Measurements from ENCODE around the gene PGM5. TPM values are rescaled to one million over a fixed set of nuclear protein-coding genes. Genes with fewer than 3 reads are reported as not detected.

The PGM5 gene
- total RNA-seq, 1 experiment from 2014 or later: not detected

DNA sequence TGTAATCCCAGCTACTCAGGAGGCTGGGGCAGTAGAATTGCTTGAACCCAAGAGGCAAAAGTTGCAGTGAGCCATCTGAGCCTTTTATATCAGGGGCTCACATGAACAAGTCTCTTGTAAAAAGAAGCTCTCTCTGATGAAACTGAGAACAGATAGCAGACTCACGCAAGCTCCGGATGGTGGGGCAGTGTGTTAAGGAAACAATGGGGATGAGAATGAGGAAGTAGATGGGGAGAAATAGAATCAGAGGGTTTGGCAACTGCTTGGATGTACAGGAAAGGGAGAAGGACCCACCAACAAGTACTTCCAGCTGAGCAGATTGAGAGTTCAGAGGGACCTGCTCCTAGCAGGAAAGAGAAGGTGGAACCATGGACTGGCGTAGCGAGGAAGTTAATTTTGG is 165.7 kb downstream of the PGM5 start:
- H4K20me1 ChIP-seq (ENCODE audit: control insufficient read depth, insufficient read depth, insufficient read length): no peaks in the 10 kb centered on the region
- no CpG with 5 or more reads among the region's 4 CpGs for WGBS (ENCODE audit: extremely low coverage, insufficient read length, low lambda C conversion rate)
- H3K27me3 Mint-ChIP-seq (ENCODE audit: low read depth): peaks cover 92% of the 10 kb centered on the region
- no peak overlapping the region for H2BK5ac ChIP-seq (ENCODE audit: insufficient read length, low read length)
- no peak overlapping the region for H3K4me2 ChIP-seq (ENCODE audit: insufficient read depth, insufficient read length, low read length)
- peaks cover 12% of the 10 kb centered on the region in 2 experiments for H3K9me3 Mint-ChIP-seq
- TF ChIP-seq, protein P1, sequence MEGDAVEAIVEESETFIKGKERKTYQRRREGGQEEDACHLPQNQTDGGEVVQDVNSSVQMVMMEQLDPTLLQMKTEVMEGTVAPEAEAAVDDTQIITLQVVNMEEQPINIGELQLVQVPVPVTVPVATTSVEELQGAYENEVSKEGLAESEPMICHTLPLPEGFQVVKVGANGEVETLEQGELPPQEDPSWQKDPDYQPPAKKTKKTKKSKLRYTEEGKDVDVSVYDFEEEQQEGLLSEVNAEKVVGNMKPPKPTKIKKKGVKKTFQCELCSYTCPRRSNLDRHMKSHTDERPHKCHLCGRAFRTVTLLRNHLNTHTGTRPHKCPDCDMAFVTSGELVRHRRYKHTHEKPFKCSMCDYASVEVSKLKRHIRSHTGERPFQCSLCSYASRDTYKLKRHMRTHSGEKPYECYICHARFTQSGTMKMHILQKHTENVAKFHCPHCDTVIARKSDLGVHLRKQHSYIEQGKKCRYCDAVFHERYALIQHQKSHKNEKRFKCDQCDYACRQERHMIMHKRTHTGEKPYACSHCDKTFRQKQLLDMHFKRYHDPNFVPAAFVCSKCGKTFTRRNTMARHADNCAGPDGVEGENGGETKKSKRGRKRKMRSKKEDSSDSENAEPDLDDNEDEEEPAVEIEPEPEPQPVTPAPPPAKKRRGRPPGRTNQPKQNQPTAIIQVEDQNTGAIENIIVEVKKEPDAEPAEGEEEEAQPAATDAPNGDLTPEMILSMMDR (conservative IDR thresholded peaks at IDR 0.05): no peak
- H3K9me3 ChIP-seq (ENCODE audit: control insufficient read depth, low read depth, low read length): peaks cover 5% of the 10 kb centered on the region
- no peaks in the 10 kb centered on the region for H3K4me1 Mint-ChIP-seq
- H3K4me1 ChIP-seq (ENCODE audit: insufficient read depth, low read length): no peaks in the 10 kb centered on the region
- no peak overlapping the region for H4K5ac ChIP-seq (ENCODE audit: insufficient read length, low read depth, low read length)
- no peak overlapping the region for H3K23ac ChIP-seq (ENCODE audit: insufficient read length, low read depth, low read length)
- no peak overlapping the region for H3K4me3 Mint-ChIP-seq
- H3K23me2 ChIP-seq (ENCODE audit: insufficient read length, low read depth, low read length, poor library complexity, severe bottlenecking): no peaks in the 10 kb centered on the region
- no peaks in the 10 kb centered on the region; the same call in 1 of the 2 replicates for H3K27me3 ChIP-seq (ENCODE audit: insufficient read depth, low read length)
- H2AFZ ChIP-seq (ENCODE audit: low read length): no peak overlapping the region
- no peak overlapping the region for H3K56ac ChIP-seq (ENCODE audit: insufficient read length, low read depth, low read length)
- H3K4ac ChIP-seq (ENCODE audit: low read depth, low read length): no peak overlapping the region
- no peaks in the 10 kb centered on the region for H3K79me1 ChIP-seq (ENCODE audit: insufficient read depth, low read depth, low read length, poor library complexity, severe bottlenecking)
- H2BK120ac ChIP-seq (ENCODE audit: low read depth, low read length, poor library complexity, severe bottlenecking): no peak overlapping the region
- H3K27ac Mint-ChIP-seq: no peak overlapping the region
- no peak overlapping the region for H2BK12ac ChIP-seq (ENCODE audit: insufficient read length, low read depth, low read length)
- peaks cover 0 to 6% (median 0%) of the 10 kb centered on the region in 3 experiments; a peak in 2 of 7 replicates for H3K36me3 Mint-ChIP-seq (ENCODE audit: insufficient read depth in 1 of 3, low read depth in 3 of 3)
- H2AK5ac ChIP-seq (ENCODE audit: insufficient read length, low read length): no peak overlapping the region
- no peak overlapping the region for H3K18ac ChIP-seq (ENCODE audit: insufficient read length, low read depth, low read length)
- H3K9ac ChIP-seq (ENCODE audit: extremely low read depth, insufficient read length, low read length): no peak overlapping the region
- no peak overlapping the region for H4K8ac ChIP-seq (replicated peaks; ENCODE audit: insufficient read length, low read depth, low read length)
- no peak overlapping the region for H3K27ac ChIP-seq (ENCODE audit: insufficient read length, low read depth, low read length)
- no peak overlapping the region for H2BK20ac ChIP-seq (ENCODE audit: low read depth, low read length, poor library complexity, severe bottlenecking)
- no peaks in the 10 kb centered on the region for H3K79me2 ChIP-seq (ENCODE audit: insufficient read depth, low read length)
- no peak for DNase-seq
- no peak overlapping the region for H2BK15ac ChIP-seq (ENCODE audit: low read depth, low read length)
- H4K91ac ChIP-seq (ENCODE audit: insufficient read length, low read depth, low read length): no peak overlapping the region
- no peak overlapping the region for H3K14ac ChIP-seq (ENCODE audit: insufficient read depth, low read length)
- H3T11ph ChIP-seq (ENCODE audit: low read length): no peak overlapping the region
